Ishikawa (cell line): ENCODE measurements around the gene CENPT.

Source experiments
- CEBPB ChIP-seq: IDR thresholded peaks from 2 replicates; pipeline ENCODE4 v1.6.1; 2012
- EGR1 ChIP-seq: IDR thresholded peaks from 2 replicates; pipeline ENCODE4 v1.6.1; 2012
- EP300 ChIP-seq: IDR thresholded peaks from 2 replicates; pipeline ENCODE4 v1.6.1; 2012; ENCODE audit warnings: borderline replicate concordance
- FOXM1 ChIP-seq: IDR thresholded peaks from 2 replicates; pipeline ENCODE4 v1.6.1; 2012; ENCODE audit warnings: low read depth, borderline replicate concordance
- RAD21 ChIP-seq: IDR thresholded peaks from 2 replicates; pipeline ENCODE4 v1.6.1; 2012; ENCODE audit warnings: low read depth
- TAF1 ChIP-seq: IDR thresholded peaks from 2 replicates; pipeline ENCODE4 v1.6.1; 2012; ENCODE audit warnings: low read depth, mild to moderate bottlenecking
- YY1 ChIP-seq: IDR thresholded peaks from 2 replicates; pipeline ENCODE4 v1.6.1; 2012; ENCODE audit warnings: low read depth
- TF ChIP-seq, protein P1 (sequence below): IDR thresholded peaks from 2 replicates; pipeline ENCODE4 v1.6.1; 2012
- TF ChIP-seq, protein P2 (sequence below): IDR thresholded peaks from 2 replicates; pipeline ENCODE4 v1.6.1; 2012; ENCODE audit warnings: low read depth, mild to moderate bottlenecking

DNA sequence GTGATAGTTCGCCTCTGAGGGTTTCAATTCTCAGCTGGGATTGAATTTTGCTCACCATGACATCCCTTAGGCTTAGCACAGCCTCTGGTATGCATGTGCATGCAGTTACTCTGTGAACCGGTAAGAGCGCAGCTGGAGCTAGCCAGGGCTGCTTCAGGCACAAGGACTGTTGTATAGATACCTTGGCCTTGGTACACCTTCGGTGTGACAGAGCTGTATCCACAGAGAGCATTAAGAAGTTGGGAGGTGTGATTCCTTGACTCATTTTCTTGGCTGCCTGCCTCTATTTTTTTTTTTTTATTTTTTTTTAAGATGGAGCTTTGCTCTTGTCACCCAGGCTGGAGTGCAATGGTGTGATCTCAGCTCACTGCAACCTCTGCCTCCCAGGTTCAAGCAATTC lies 3.0 kb downstream of the CENPT start:
- TF ChIP-seq YY1 = no peak
- TF ChIP-seq RAD21 = no peak
- TF ChIP-seq, protein P1, sequence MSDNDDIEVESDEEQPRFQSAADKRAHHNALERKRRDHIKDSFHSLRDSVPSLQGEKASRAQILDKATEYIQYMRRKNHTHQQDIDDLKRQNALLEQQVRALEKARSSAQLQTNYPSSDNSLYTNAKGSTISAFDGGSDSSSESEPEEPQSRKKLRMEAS = no peak
- TF ChIP-seq CEBPB = no peak
- TF ChIP-seq EGR1 = no peak
- TF ChIP-seq TAF1 = no peak
- no peak for TF ChIP-seq EP300
- TF ChIP-seq, protein P2, sequence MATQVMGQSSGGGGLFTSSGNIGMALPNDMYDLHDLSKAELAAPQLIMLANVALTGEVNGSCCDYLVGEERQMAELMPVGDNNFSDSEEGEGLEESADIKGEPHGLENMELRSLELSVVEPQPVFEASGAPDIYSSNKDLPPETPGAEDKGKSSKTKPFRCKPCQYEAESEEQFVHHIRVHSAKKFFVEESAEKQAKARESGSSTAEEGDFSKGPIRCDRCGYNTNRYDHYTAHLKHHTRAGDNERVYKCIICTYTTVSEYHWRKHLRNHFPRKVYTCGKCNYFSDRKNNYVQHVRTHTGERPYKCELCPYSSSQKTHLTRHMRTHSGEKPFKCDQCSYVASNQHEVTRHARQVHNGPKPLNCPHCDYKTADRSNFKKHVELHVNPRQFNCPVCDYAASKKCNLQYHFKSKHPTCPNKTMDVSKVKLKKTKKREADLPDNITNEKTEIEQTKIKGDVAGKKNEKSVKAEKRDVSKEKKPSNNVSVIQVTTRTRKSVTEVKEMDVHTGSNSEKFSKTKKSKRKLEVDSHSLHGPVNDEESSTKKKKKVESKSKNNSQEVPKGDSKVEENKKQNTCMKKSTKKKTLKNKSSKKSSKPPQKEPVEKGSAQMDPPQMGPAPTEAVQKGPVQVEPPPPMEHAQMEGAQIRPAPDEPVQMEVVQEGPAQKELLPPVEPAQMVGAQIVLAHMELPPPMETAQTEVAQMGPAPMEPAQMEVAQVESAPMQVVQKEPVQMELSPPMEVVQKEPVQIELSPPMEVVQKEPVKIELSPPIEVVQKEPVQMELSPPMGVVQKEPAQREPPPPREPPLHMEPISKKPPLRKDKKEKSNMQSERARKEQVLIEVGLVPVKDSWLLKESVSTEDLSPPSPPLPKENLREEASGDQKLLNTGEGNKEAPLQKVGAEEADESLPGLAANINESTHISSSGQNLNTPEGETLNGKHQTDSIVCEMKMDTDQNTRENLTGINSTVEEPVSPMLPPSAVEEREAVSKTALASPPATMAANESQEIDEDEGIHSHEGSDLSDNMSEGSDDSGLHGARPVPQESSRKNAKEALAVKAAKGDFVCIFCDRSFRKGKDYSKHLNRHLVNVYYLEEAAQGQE = no peak
- TF ChIP-seq FOXM1 = no peak
